ENCODE results near the gene KY. TPM values are rescaled to one million over a fixed set of nuclear protein-coding genes. Genes with fewer than 3 reads are reported as not detected.
A peak's percentile ranks its signal among the peaks of the same experiment; 100 is the strongest.

KY gene
- polyA plus RNA-seq, 1 donor (not counting 4 experiments of a cell fraction or from before 2014, with no cell fraction given), result not detected

- Histone ChIP-seq H3K27ac (ENCODE audit: control insufficient read depth, insufficient read depth, low read length) (no peak overlapping the region), H3K9me3 (ENCODE audit: control insufficient read depth, low read depth, low read length) (peaks cover 13% of the 10 kb centered on the region), H2AFZ (ENCODE audit: control insufficient read depth, low read length) (peak overlapping the region; percentile 48), H3K36me3 (ENCODE audit: control insufficient read depth in 2 of 2, extremely low read depth in 1 of 2, insufficient read depth in 2 of 2, low read length in 2 of 2) (no peaks in the 10 kb centered on the region), H4K20me1 (ENCODE audit: control insufficient read depth, extremely low read depth, insufficient read depth, low read length) (no peaks in the 10 kb centered on the region), H3K9me1 (ENCODE audit: control insufficient read depth, extremely low read depth, insufficient read depth, low read length) (no peaks in the 10 kb centered on the region), H3K4me3 (ENCODE audit: control insufficient read depth in 2 of 3, extremely low read depth in 1 of 3, insufficient read depth in 2 of 3, low read depth in 1 of 3, low read length in 3 of 3) (no peak overlapping the region), H3K79me2 (ENCODE audit: control insufficient read depth, insufficient read depth, low read length) (no peaks in the 10 kb centered on the region), H3K9ac (ENCODE audit: control insufficient read depth, extremely low read depth, insufficient read depth, low read length) (no peak overlapping the region), H3K27me3 (ENCODE audit: control insufficient read depth, extremely low read depth, insufficient read depth, low read length) (peaks cover 2% of the 10 kb centered on the region), H3K4me1 (ENCODE audit: control insufficient read depth, extremely low read depth, insufficient read depth, low read length) (peaks cover 21% of the 10 kb centered on the region), H3K4me2 (ENCODE audit: control insufficient read depth, extremely low read depth, insufficient read depth, low read depth, low read length) (peak overlapping the region; percentile 24)
- DNase-seq (ENCODE audit: low read depth, low spot score), result no peak
- no peak for TF ChIP-seq EZH2 (IDR thresholded peaks at IDR 0.05; ENCODE audit: low read length)
- no peak for TF ChIP-seq CTCF (optimal IDR thresholded peaks at IDR 0.05 in 1 of 3, IDR thresholded peaks at IDR 0.05 in 1 of 3, conservative IDR thresholded peaks at IDR 0.05 in 1 of 3; ENCODE audit: extremely low read depth in 1 of 3, insufficient read depth in 2 of 3, low read length in 3 of 3)
- peak; percentile 23 for FAIRE-seq
- dilution Hi-C loops (cut with MboI; ENCODE audit: extremely low pct_ligation_motif_present, low sequenced_read_pairs), result no loop called here
Measured at GRCh38 chr3:134600206-134600605, 50.6 kb downstream of the KY start.

- DNase-seq (ENCODE audit: low read depth, low spot score) (no peak), FAIRE-seq (no peak)
- peaks cover 2% of the 10 kb centered on the region for H3K27me3 ChIP-seq (ENCODE audit: control insufficient read depth, extremely low read depth, insufficient read depth, low read length)
- H3K79me2 ChIP-seq (ENCODE audit: control insufficient read depth, insufficient read depth, low read length), result no peaks in the 10 kb centered on the region
- no peak overlapping the region for H3K4me2 ChIP-seq (ENCODE audit: control insufficient read depth, extremely low read depth, insufficient read depth, low read depth, low read length)
- TF ChIP-seq EZH2 (IDR thresholded peaks at IDR 0.05; ENCODE audit: low read length), result no peak
- TF ChIP-seq CTCF (optimal IDR thresholded peaks at IDR 0.05 in 1 of 3, IDR thresholded peaks at IDR 0.05 in 1 of 3, conservative IDR thresholded peaks at IDR 0.05 in 1 of 3; ENCODE audit: extremely low read depth in 1 of 3, insufficient read depth in 2 of 3, low read length in 3 of 3), result no peak
- no peaks in the 10 kb centered on the region for H3K9me1 ChIP-seq (ENCODE audit: control insufficient read depth, extremely low read depth, insufficient read depth, low read length)
- no peaks in the 10 kb centered on the region for H4K20me1 ChIP-seq (ENCODE audit: control insufficient read depth, extremely low read depth, insufficient read depth, low read length)
- peaks cover 16% of the 10 kb centered on the region for H3K9me3 ChIP-seq (ENCODE audit: control insufficient read depth, low read depth, low read length)
- no peak overlapping the region for H2AFZ ChIP-seq (ENCODE audit: control insufficient read depth, low read length)
- H3K4me3 ChIP-seq (ENCODE audit: control insufficient read depth in 2 of 3, extremely low read depth in 1 of 3, insufficient read depth in 2 of 3, low read depth in 1 of 3, low read length in 3 of 3), result no peak overlapping the region
- no peaks in the 10 kb centered on the region for H3K36me3 ChIP-seq (ENCODE audit: control insufficient read depth in 2 of 2, extremely low read depth in 1 of 2, insufficient read depth in 2 of 2, low read length in 2 of 2)
- H3K27ac ChIP-seq (ENCODE audit: control insufficient read depth, insufficient read depth, low read length), result no peak overlapping the region
- H3K4me1 ChIP-seq (ENCODE audit: control insufficient read depth, extremely low read depth, insufficient read depth, low read length), result peaks cover 21% of the 10 kb centered on the region
- H3K9ac ChIP-seq (ENCODE audit: control insufficient read depth, extremely low read depth, insufficient read depth, low read length), result no peak overlapping the region
- dilution Hi-C loops (cut with MboI; ENCODE audit: extremely low pct_ligation_motif_present, low sequenced_read_pairs), result no loop called here
Measured at GRCh38 chr3:134598763-134599545, 51.9 kb downstream of the KY start.

All from keratinocyte (primary cell).